NCI-H1930 (cell line): ENCODE data around the gene MRPL39.

Source experiments
- DNase-seq, 2 experiments: peaks; one replicate each; lab custom pipeline; 2025; lab: John Stamatoyannopoulos, UW

Gene MRPL39

GRCh38 chr21:25568246-25568645 lies 39.0 kb downstream of the MRPL39 start:
- DNase-seq = no peak

- DNase-seq = no peak
These were observed 39.8 kb downstream of the MRPL39 start for GRCh38 chr21:25567472-25567871.

- no peak for DNase-seq
These were observed 40.6 kb downstream of the MRPL39 start for GRCh38 chr21:25566645-25567044.

- DNase-seq = no peak
These were observed 41.7 kb downstream of the MRPL39 start for GRCh38 chr21:25565272-25566211.

- no peak for DNase-seq
These were observed 42.8 kb downstream of the MRPL39 start for GRCh38 chr21:25564349-25564948.

- no peak for DNase-seq
These were observed 43.7 kb downstream of the MRPL39 start for GRCh38 chr21:25563361-25564116.

GRCh38 chr21:25562660-25563059 lies 44.6 kb downstream of the MRPL39 start:
- no peak for DNase-seq

- no peak for DNase-seq
These were observed 45.3 kb downstream of the MRPL39 start for GRCh38 chr21:25561668-25562641.

- DNase-seq = no peak
These were observed 46.4 kb downstream of the MRPL39 start for GRCh38 chr21:25560891-25561290.

- no peak for DNase-seq
These were observed 47.0 kb downstream of the MRPL39 start for GRCh38 chr21:25560271-25560685.

GRCh38 chr21:25559746-25560145 lies 47.5 kb downstream of the MRPL39 start:
- no peak for DNase-seq

GRCh38 chr21:25558123-25558522 lies 49.2 kb downstream of the MRPL39 start:
- DNase-seq = no peak

- DNase-seq = no peak
These were observed 50.1 kb downstream of the MRPL39 start for GRCh38 chr21:25557180-25557579.

- DNase-seq = no peak
These were observed 51.2 kb downstream of the MRPL39 start for GRCh38 chr21:25556091-25556490.

- DNase-seq = no peak
These were observed 51.8 kb downstream of the MRPL39 start for GRCh38 chr21:25555492-25555891.

- no peak for DNase-seq
These were observed 54.4 kb downstream of the MRPL39 start for GRCh38 chr21:25552856-25553255.

- no peak for DNase-seq
These were observed 55.7 kb downstream of the MRPL39 start for GRCh38 chr21:25551569-25551968.

GRCh38 chr21:25550352-25551120 lies 56.7 kb downstream of the MRPL39 start:
- DNase-seq = no peak

- no peak for DNase-seq
These were observed 66.2 kb downstream of the MRPL39 start for GRCh38 chr21:25541042-25541441.

GRCh38 chr21:25539606-25540005 lies 67.7 kb downstream of the MRPL39 start:
- no peak for DNase-seq

GRCh38 chr21:25537174-25537573 lies 70.1 kb downstream of the MRPL39 start:
- no peak for DNase-seq
